Activated CD4-positive, alpha-beta T cell treated with anti-CD3 and anti-CD28 coated beads for 48 hours (primary cell): ENCODE data around the gene C20orf144.
"Not testable (repeated sequence)": the region's sequence is repeated elsewhere in the genome, so short reads cannot be mapped to it uniquely, and the experiment has no call there.

Experiments used
- DNase-seq: peaks from one replicate; pipeline ENCODE4 v3.0.0-alpha.2; 2020

The C20orf144 gene

GRCh38 chr20:33662172-33662571 is at the start of gene C20orf144:
TSS of gene C20orf144 (plus strand) at chr20:33662327. CDS start at chr20:33662346, 19 bp downstream.
- no peak for DNase-seq

GRCh38 chr20:33621717-33622400 is 40.3 kb upstream of the C20orf144 start:
- DNase-seq = no peak

DNA sequence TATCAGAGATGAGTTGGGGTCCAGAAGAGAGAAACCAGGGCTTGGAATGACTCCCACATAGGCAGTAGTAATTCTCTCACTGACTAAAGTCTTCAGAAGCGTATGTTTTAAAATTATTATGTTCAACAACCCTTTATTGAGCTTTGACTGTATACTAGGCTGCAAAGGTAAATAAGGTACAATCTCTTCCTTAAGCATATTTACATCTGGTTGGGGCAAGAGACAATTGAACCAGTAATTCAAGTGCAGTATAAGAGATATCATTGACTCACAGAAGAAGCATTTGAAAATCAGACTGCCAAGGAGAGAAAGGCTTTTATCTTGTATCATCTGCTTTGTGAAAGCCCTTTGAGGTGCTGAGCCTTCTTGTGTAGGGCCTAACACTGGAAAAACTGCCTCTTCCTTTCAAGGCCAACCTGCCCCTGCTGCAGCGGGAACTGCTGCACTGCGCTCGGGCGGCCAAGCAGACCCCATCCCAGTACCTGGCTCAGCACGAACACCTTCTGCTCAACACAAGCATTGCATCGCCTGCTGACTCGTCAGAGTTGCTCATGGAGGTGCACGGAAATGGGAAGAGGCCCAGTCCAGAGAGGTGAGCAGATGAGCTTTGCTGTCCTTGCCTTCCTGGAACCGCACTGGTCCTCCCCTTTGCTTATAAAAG is 39.3 kb upstream of the C20orf144 start:
- DNase-seq = no peak

- no peak for DNase-seq
Observed at GRCh38 chr20:33624399-33624798, 37.7 kb upstream of the C20orf144 start.

GRCh38 chr20:33626190-33626589 is 35.9 kb upstream of the C20orf144 start:
- DNase-seq = no peak

- no peak for DNase-seq
Observed at GRCh38 chr20:33627577-33628216, 34.4 kb upstream of the C20orf144 start.

DNA sequence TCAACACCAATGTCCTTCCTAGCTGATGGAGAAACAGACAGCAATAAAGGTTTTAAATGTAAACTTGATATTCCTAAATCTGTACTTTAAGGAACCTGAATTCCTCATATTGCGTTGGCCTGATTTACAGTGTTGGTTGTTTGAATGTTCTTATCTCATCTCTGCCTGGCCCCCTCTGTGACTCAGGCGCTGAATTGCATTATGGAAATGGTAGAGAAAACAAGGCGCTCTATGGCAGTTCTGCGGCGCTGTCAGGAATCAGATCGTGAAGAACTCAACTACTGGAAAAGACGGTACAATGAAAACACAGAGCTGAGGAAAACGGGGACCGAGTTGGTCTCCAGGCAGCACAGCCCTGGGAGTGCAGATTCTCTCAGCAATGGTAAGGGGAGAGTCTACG is 32.6 kb upstream of the C20orf144 start:
- no peak for DNase-seq

DNA sequence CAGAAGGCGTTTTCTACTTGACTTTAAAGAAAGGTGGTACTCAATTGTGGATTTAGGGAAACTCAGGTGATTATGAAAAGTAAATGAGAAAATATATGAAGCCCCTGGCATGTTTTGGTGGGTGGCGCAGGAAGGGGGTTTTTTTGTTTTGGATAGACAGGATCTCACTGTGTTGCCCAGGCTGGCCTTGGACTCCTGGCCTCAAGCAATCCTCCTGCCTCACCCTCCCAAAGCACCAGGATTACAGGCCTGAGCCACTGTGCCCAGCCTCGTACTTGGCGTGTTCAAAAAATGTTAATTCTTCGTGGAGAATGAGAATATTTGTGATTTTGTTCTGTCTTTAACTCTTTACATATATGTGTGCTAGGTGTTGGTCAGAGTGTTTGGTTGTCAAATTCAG is 32.1 kb upstream of the C20orf144 start:
- no peak for DNase-seq

- no peak for DNase-seq
Observed at GRCh38 chr20:33630507-33630906, 31.6 kb upstream of the C20orf144 start.

DNA sequence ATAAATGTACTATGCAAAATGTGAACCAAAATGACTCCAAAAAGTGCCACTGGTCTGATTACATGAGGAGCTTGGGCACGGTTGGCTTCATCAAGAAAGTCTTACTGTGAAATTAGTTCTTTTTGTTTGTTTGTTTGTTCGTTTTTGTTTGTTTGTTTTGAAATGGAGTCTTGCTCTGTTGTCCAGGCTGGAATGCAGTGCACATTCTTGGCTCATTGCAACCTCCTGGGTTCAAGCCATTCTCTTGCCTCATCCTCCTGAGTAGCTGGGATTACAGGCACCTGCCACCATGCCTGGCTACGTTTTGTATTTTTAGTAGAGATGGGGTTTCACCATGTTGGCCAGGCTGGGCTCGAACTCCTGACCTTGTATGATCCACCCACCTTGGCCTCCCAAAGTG is 30.2 kb upstream of the C20orf144 start:
- DNase-seq = not testable (repeated sequence)

DNA sequence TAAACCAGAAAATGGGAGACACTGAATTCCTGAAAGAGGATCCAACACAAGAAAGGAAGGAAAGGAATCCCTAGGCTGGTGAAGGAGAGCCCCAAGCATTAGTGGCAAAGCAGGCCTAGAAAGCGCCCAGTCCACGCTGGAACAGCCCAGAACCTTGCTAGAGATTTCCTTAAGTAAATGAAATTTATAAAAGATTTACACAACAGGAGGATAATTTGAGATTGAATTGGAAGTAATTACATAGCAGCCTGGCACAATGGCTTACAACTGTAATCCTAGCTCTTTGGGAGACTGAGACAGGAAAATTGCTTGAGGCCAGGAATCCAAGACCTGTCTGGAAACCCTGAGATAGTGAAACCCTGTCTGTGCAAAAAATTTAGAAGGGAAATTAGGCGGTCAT is 26.8 kb upstream of the C20orf144 start:
- no peak for DNase-seq

- DNase-seq = no peak
Observed at GRCh38 chr20:33636776-33637175, 25.4 kb upstream of the C20orf144 start.

GRCh38 chr20:33640287-33640686 is 21.8 kb upstream of the C20orf144 start:
- no peak for DNase-seq

- DNase-seq = no peak
Observed at GRCh38 chr20:33644313-33645071, 17.6 kb upstream of the C20orf144 start.

GRCh38 chr20:33645072-33645358 is 17.1 kb upstream of the C20orf144 start:
- no peak for DNase-seq

- DNase-seq = no peak
Observed at GRCh38 chr20:33645396-33645795, 16.7 kb upstream of the C20orf144 start.

DNA sequence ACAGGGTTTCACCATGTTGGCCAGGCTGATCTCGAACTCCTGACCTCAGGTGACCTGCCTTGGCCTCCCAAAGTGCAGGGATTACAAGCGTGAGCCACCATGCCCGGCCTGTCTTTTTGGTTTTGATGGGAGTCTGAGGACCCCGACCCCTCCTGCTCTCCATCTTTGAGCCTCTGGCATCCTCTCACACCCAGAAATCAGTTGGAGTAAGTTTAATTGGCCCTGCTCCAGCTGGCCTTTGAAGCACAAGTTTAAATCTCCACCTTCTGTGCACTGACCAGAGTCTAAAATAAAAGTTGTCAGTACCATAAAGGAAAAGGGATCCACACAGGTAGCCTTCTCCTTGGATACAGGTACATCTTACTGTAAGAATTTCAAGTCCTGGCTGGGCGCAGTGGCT is 15.9 kb upstream of the C20orf144 start:
- no peak for DNase-seq

- DNase-seq = not testable (repeated sequence)
Observed at GRCh38 chr20:33646959-33647602, 15.0 kb upstream of the C20orf144 start.

DNA sequence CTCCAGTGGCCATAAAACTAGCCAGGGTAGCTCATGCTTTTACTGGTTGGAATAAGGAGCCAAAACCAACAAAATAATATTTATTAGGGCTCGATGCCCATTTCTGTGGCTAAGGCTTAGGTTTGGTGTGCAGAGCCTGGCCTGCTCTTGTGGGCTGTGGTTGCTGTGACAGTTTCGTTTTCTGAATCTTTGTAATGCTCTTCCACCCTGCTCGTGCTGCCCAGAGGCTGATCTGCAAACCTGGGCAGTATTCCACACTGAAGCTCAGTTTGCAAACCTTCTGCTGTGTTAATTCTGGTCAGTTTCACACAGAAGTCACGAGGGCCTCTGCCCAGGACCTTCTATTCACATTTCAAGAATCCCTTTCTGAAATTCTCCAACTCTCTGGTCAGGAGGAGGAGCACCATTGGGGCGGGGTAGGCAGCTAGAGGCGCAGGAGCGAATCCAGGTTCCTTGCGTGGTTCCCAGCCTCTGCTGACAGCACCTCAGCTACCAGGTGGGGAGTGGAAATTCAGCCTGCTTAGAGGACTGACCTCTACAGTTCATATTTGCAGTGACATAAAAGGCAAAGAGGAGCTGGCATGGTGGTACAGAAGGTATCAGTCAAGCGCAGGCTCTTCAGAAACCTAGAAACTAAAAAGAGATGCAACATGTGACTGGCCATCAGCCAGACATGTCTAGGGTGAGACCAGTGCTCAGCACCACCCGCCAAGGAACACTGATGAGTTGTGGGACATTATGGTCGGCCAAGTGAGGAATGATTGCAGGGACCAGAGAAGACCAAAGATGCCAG is 14.3 kb upstream of the C20orf144 start:
- no peak for DNase-seq

GRCh38 chr20:33648396-33649004 is 13.6 kb upstream of the C20orf144 start:
- no peak for DNase-seq

GRCh38 chr20:33649201-33649681 is 12.9 kb upstream of the C20orf144 start:
- DNase-seq = no peak
